Medulla oblongata (tissue), 1 donor: Measurements from ENCODE around the gene THOP1.

Experiments
- DNase-seq: peaks from one replicate; pipeline ENCODE4 v3.0.0-alpha.2; 2015; ENCODE audit errors: extremely low spot score

The THOP1 gene

DNA sequence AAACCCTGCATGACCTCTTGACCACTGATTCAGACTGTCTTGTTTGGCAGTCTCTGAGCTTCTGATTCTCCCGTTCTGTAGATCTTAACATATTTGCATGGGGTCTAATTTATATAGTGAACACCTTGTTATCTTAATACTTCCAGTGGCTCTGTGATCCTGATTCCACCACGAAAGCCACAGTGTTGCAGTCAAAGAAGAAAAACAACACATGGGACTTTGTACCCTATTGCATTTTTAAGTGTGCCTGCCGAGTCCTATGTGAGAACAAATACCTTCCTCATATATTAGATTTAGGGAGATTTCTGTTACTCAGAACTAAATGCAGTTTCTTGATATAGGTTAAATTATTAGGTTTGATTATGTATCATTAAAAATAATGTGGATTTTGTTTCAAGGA, 69.5 kb downstream of the THOP1 start:
- no peak for DNase-seq

DNA sequence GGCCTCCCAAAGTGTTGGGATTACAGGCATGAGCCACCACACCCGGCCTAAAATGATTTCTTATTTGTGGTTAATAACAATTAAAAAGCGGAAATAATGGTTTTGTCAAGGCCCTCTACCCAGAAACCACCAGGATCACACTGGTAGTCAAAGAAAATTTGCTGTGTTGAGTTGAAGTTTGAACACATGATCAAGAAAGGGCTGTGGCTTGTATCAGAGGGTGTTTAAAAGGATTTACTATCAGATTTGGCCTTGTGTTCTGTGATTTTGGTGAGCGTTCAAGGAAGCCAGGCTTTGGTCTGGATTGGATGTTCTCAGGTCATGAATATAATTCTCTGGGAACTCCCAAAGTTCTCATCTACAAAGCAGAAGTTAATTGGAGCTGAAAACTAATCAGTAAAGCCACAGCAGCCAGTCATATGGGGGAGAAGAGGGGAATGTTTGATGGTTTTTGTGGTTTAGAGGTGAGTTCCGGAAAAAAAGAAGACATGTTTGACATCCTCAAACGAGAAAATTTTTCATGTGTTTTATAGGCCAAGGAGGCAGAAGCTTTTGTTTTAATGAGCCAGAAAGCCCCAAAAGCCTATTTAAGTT, 71.3 kb downstream of the THOP1 start:
- DNase-seq: no peak

DNA sequence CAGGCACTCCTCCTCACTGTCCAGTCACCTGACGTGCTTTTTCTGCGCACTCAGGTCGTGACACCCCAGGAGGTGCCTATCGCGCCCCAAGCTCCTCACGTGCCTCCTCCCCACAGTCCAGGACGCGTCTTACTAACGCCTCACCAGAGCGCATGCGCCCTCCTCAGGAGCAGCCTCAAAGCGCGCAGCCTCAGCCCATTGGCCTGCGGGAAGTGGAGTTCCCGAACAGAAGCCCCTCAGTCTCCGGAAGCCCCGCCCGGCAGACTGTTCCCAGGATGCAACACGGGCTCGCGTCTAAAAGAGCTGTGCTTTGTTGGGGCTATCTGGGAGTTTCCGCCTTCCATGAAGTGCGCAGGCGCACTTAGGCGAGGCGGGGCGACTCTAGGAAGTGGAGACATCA, 73.6 kb downstream of the THOP1 start:
- no peak for DNase-seq

DNA sequence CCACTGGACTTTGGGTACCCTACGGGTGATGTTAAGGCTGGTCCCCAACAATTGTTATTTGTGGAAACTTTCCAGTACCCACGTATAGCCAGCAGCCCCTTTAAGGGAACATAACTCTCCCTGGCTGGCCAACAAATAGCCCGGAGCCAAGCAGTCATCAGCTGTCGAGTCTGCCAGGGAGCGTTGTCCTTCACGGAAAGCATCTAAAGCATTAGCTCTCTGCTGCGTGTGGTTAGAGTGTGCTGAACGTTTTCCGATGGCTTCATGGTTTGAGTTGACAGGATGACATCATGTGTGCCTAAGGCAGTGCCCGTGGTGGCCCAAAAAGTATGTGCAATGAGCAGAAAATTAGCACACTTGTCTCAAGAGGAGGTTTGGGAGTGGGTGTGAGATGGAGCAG, 78.5 kb downstream of the THOP1 start:
- no peak for DNase-seq
